Mesothelial cell of epicardium (in vitro differentiated cells): ENCODE results near the gene TM6SF1. TPM values are rescaled to one million over a fixed set of nuclear protein-coding genes. Genes with fewer than 3 reads are reported as not detected.

ENCODE experiments used
- DNase-seq, 2 experiments: peaks; one replicate each; pipeline ENCODE4 v3.0.0; 2021; ENCODE audit warnings: low spot score in 2 of 2; ENCODE audit not compliant: unreplicated experiment in 2 of 2
- H3K27ac Mint-ChIP-seq: 2 replicates; pipeline ENCODE4 v1.8.0; 2021; ENCODE audit warnings: mixed read lengths
- H3K27me3 Mint-ChIP-seq: 2 replicates; pipeline ENCODE4 v1.8.0; 2021; ENCODE audit warnings: low read depth, mixed read lengths
- H3K36me3 Mint-ChIP-seq: 2 replicates; pipeline ENCODE4 v1.8.0; 2021; ENCODE audit warnings: mixed read lengths
- H3K4me1 Mint-ChIP-seq: 2 replicates; pipeline ENCODE4 v1.8.0; 2021; ENCODE audit warnings: mixed read lengths
- H3K4me3 Mint-ChIP-seq: 2 replicates; pipeline ENCODE4 v1.8.0; 2021; ENCODE audit warnings: mild to moderate bottlenecking, moderate library complexity, mixed read lengths
- H3K9me3 Mint-ChIP-seq: 2 replicates; pipeline ENCODE4 v1.8.0; 2021; ENCODE audit warnings: mixed read lengths
- CTCF ChIP-seq: fragments of 200-600 bp; sonication (generic); IDR thresholded peaks from one replicate; pipeline ENCODE4 v1.5.0; 2021; ENCODE audit warnings: antibody characterized with exemption; ENCODE audit not compliant: unreplicated experiment
- total RNA-seq: library from RNA; stranded (reverse); gene quantifications from 3 replicates; pipeline ENCODE4 v1.2.1, GENCODE V29; 2021

The TM6SF1 gene
- total RNA-seq, 1 donor from 2014 or later: not detected

- no peak for DNase-seq
- H3K36me3 Mint-ChIP-seq: no peaks in the 10 kb centered on the region
- peak overlapping the region; percentile 52 for H3K4me3 Mint-ChIP-seq
- TF ChIP-seq CTCF: no peak
- H3K27me3 Mint-ChIP-seq: peaks cover 68% of the 10 kb centered on the region
- peaks cover 8% of the 10 kb centered on the region for H3K4me1 Mint-ChIP-seq
- H3K27ac Mint-ChIP-seq: no peak overlapping the region
- H3K9me3 Mint-ChIP-seq: peaks cover 5% of the 10 kb centered on the region
Measured at GRCh38 chr15:83107841-83108181, 366 bp downstream of the TM6SF1 start.

GRCh38 chr15:83108266-83109219, 1.1 kb downstream of the TM6SF1 start:
- H3K27me3 Mint-ChIP-seq: peaks cover 67% of the 10 kb centered on the region
- peaks cover 8% of the 10 kb centered on the region for H3K4me1 Mint-ChIP-seq
- TF ChIP-seq CTCF: no peak
- no peak overlapping the region for H3K27ac Mint-ChIP-seq
- DNase-seq: no peak
- no peaks in the 10 kb centered on the region for H3K36me3 Mint-ChIP-seq
- peak overlapping the region; percentile 52 for H3K4me3 Mint-ChIP-seq
- H3K9me3 Mint-ChIP-seq: peaks cover 5% of the 10 kb centered on the region

GRCh38 chr15:83109532-83109931, 2.1 kb downstream of the TM6SF1 start:
- H3K27ac Mint-ChIP-seq: no peak overlapping the region
- H3K4me3 Mint-ChIP-seq: no peak overlapping the region
- no peak for DNase-seq
- TF ChIP-seq CTCF: no peak
- H3K9me3 Mint-ChIP-seq: peaks cover 5% of the 10 kb centered on the region
- peaks cover 4% of the 10 kb centered on the region for H3K36me3 Mint-ChIP-seq
- H3K27me3 Mint-ChIP-seq: peaks cover 57% of the 10 kb centered on the region
- peaks cover 8% of the 10 kb centered on the region for H3K4me1 Mint-ChIP-seq

- Mint-ChIP-seq H3K27ac (no peak overlapping the region), H3K27me3 (peaks cover 52% of the 10 kb centered on the region), H3K4me3 (no peak overlapping the region), H3K4me1 (peaks cover 8% of the 10 kb centered on the region), H3K9me3 (peaks cover 5% of the 10 kb centered on the region), H3K36me3 (peaks cover 4% of the 10 kb centered on the region)
- no peak for DNase-seq
- TF ChIP-seq CTCF: no peak
Measured at GRCh38 chr15:83110381-83110780, 2.9 kb downstream of the TM6SF1 start.

- Mint-ChIP-seq H3K9me3 (peaks cover 5% of the 10 kb centered on the region), H3K4me3 (no peak overlapping the region), H3K4me1 (peaks cover 8% of the 10 kb centered on the region), H3K27me3 (peaks cover 46% of the 10 kb centered on the region), H3K36me3 (peaks cover 4% of the 10 kb centered on the region), H3K27ac (no peak overlapping the region)
- no peak for DNase-seq
- TF ChIP-seq CTCF: no peak
Measured at GRCh38 chr15:83111149-83111548, 3.7 kb downstream of the TM6SF1 start.
